GM21390 (cell line): ENCODE data around the gene AUNIP.

Experiments
- ATAC-seq: cut with Tn5 transposase; IDR thresholded peaks from one replicate; pipeline ENCODE4 v1.9.1; 2021; ENCODE audit not compliant: unreplicated experiment

The AUNIP gene

GRCh38 chr1:25811384-25812082, 47.7 kb downstream of the AUNIP start:
- ATAC-seq: no peak

GRCh38 chr1:25810341-25811299, 48.6 kb downstream of the AUNIP start:
- ATAC-seq: no peak

GRCh38 chr1:25809929-25810328, 49.3 kb downstream of the AUNIP start:
- ATAC-seq: no peak

GRCh38 chr1:25809283-25809926, 49.9 kb downstream of the AUNIP start:
- ATAC-seq: no peak

- ATAC-seq: no peak
These were observed 50.6 kb downstream of the AUNIP start for GRCh38 chr1:25808481-25809244.

- no peak for ATAC-seq
These were observed 51.5 kb downstream of the AUNIP start for GRCh38 chr1:25807480-25808390.

- no peak for ATAC-seq
These were observed 52.8 kb downstream of the AUNIP start for GRCh38 chr1:25806418-25806817.

GRCh38 chr1:25805863-25806225, 53.4 kb downstream of the AUNIP start:
- ATAC-seq: no peak

GRCh38 chr1:25804964-25805862, 54.0 kb downstream of the AUNIP start:
- no peak for ATAC-seq

GRCh38 chr1:25804244-25804963, 54.9 kb downstream of the AUNIP start:
- ATAC-seq: peak; percentile 57

- ATAC-seq: no peak
These were observed 55.9 kb downstream of the AUNIP start for GRCh38 chr1:25803368-25803767.

GRCh38 chr1:25802915-25803314, 56.3 kb downstream of the AUNIP start:
- ATAC-seq: no peak

GRCh38 chr1:25800703-25801377, 58.4 kb downstream of the AUNIP start:
- ATAC-seq: no peak

GRCh38 chr1:25799935-25800702, 59.1 kb downstream of the AUNIP start, which contains the start of gene SELENON:
Gene SELENON, plus strand, starts transcription at chr1:25800193. Its CDS starts 38 bp downstream, at chr1:25800231.
- no peak for ATAC-seq

GRCh38 chr1:25799352-25799934, 59.8 kb downstream of the AUNIP start:
- no peak for ATAC-seq

GRCh38 chr1:25798666-25799351, 60.4 kb downstream of the AUNIP start:
- ATAC-seq: no peak
